Renal cortex interstitium (tissue), 11 donors: Measurements from ENCODE around the gene GUK1. TPM values are rescaled to one million over a fixed set of nuclear protein-coding genes. Genes with fewer than 3 reads are reported as not detected.

Experiments
- DNase-seq, 11 donors: peaks; one replicate each; pipeline ENCODE4 v3.0.0-alpha.2; 2013; ENCODE audit warnings: low read depth in 9 of 11, low spot score in 4 of 11; ENCODE audit errors: extremely low read depth in 1 of 11
- polyA plus RNA-seq, 3 donors: library from polyadenylated mRNA; unstranded; fragments of 120-200 nt; gene quantifications; one replicate each; pipeline ENCODE4 v1.2.1, GENCODE V29; 2013; ENCODE audit not compliant: insufficient read length in 3 of 3

GUK1 gene
- polyA plus RNA-seq, 3 donors, result 94.9 to 186 (median 154) TPM

DNA sequence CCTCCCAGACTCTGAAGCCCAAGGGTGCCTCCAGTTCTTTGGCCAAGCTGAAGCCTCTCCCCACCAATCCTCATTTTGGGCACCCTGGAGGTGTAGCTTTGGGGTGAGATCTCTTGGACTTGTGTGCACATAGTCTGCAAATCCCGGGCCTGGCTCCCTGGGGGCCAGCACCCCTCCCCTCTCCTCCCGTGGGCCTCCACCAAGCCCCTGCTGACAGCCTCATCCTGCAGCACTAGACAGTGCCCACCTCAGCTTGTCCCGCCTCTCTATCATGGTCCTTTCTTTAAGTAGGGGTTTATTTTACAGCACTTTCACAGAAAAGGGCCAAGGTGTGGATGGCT, 12.8 kb downstream of the GUK1 start:
- no peak for DNase-seq

DNA sequence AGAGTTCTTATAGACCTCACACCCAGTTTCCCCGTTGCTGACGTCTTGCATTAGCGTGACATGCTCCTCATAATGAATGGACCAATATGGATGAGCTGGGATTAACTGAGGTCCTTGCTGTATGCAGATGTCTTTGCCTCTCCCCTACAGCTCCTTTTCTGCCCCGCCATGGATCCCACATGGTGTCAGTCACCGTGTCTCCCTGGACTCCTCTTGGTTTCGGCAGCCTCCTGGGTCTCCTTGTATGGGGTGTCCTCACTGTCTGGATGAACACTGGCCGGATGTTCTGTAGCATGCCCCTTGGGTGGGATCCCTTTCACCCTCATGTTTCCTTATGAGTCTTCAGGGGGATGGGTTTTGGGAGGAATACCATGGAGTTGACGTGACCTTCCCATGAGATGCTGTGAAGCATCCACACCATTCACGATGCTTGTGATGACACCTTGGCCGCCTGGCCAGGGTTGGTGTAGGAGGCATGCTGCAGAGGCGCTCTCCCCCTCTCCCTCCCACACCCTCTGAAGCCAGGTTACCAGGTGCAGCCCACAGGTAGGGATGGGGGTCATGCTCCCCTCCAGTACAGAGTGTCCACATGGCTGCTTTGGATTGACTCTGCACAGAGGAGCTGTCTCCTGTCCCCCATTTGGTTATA, 14.1 kb downstream of the GUK1 start:
- no peak for DNase-seq

DNA sequence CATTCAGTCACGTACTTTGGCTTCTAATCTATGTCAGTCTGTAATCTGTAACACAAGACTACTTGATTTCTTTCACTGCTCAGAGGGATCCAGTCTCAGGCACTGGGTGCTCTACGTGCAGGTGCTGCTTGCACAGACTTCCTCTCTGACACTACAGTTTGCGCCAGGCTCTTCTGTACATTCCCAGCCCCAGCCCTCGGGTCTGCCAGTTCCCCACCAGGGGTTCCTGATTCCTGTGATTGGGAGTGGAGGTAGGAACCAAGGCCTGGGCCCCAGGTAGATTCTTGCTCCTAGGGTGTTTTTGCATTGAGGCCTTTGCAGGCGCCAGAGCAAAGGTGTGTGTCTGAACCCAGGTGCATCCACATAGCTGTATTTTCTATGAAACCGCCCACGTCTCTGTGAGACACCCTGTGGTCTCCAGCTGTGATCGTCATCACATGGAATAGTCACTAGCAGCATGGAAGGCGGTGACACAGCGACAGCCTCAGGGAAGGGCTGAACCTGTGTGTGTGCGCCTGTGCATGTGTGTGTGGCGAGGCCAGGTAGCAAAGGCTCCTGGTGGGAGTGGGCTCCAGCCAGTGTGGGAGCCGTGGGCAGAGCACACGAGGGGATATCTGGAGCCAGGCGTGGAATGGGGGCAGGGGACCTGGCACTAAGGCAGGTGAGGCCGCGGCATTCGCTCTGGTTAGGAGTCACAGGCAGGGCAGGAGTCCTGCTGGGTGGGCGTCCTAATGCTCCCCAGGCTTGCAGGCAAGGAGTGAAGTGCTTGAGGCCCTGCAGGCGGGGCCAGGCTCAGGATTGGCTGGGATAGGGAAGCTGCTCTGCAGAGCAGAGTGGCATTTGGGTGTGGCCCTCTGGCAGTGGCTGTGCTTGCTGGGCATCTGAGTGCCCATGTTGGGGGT, 14.8 kb downstream of the GUK1 start:
- no peak for DNase-seq

DNA sequence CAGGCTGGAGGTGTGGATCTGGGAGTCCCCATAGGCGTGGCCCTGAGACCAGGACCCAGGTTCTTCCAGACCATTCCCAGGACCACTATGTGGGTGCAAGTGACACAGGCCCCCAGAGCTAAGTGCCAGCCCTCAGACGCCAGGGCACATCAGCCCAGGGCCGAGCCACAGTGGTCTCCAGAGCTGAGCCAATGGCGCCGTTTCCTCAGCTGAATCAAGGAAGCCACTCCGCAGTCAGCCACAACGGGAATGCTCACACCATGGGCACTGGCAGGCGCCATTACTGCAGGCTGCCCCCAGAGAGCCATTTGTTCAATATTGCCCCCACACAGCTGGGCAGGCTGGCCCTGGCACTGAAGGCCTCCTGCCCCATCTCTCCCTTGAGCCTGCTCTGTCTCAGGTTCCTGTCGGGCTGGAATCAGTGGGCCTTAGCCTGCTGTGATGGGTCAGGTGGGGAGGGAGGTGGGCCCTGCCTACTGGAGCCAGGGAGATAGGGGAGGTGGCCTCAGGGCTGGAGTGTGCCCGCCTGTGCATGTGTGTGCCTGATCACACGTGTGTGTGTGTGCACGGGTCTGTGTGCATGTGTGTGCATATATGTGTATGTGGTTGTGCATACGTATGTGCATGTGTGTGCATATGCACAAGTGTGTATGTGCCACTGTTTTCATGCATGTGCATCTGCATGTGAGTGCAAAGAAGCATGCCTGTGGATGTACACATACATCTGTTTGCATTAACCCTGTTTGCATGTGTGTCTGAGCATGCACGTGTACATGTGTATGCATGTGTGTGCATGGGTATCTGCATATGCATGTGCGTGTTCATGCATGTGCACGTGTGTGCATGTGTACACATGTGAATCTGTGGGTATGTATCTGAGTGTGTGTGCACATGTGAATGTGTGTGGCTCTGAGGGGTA, 15.8 kb downstream of the GUK1 start:
- DNase-seq, result no peak

DNA sequence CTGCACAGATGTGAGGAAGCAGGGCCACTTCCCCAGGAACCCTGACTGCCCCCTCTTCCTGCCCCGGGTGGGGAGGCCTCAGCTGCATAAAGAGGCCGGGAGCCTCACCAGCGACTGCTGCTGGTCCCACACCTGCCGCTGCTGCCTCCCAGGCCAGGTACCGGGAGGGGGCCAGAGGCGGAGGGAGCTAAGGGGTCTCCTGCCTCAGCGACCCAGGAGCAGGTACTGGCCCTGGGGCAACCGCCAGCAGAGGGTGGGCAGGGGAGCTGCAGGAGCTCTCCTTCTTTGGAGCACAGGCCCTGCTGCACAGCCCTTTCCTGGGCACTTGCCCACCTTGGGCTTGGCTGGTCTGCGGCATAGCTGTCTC, 16.4 kb downstream of the GUK1 start:
- DNase-seq, result no peak

DNA sequence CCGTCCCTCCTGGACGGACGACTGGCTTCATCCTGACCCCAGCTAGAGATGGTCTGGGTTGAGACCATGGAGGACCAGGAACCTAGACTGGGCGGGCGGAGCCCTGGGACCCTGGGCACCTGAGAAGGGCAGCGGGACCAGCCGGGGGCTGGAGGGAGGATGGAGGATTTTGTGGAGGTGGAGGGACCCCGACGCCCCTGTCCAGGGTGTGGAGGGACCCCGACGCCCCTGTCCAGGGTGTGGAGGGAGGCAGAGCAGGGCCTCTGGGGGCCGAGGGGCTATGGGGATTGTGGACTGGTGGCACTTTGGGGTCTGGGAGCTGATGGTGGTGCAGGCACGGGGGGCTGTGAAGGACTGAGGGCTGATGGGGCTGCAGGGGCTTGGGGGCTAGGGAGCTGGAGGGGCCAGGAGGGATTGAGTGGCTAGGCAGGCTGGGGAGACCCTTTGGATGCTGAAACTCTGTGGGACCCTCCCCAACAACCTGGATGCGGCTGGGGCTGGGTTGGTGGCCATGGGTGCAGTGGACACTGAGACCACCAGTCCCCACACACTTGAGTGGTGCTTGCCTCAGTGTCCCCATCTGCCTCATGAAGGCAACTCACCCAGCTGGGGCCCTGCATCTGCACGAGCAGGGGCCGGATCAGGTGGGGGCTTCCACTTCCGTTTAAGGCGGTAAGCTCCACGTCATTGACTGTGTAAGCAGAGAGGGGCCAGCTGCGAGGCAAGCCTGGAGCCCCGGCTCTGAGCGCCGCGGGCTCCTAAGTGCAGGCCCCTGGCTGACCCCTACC, 17.1 kb downstream of the GUK1 start:
- DNase-seq, result no peak

DNA sequence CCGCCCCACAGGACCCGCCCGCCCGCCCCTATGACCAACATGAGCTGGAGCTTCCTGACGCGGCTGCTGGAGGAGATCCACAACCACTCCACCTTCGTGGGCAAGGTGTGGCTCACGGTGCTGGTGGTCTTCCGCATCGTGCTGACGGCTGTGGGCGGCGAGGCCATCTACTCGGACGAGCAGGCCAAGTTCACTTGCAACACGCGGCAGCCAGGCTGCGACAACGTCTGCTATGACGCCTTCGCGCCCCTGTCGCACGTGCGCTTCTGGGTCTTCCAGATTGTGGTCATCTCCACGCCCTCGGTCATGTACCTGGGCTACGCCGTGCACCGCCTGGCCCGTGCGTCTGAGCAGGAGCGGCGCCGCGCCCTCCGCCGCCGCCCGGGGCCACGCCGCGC, 17.6 kb downstream of the GUK1 start:
- no peak for DNase-seq

DNA sequence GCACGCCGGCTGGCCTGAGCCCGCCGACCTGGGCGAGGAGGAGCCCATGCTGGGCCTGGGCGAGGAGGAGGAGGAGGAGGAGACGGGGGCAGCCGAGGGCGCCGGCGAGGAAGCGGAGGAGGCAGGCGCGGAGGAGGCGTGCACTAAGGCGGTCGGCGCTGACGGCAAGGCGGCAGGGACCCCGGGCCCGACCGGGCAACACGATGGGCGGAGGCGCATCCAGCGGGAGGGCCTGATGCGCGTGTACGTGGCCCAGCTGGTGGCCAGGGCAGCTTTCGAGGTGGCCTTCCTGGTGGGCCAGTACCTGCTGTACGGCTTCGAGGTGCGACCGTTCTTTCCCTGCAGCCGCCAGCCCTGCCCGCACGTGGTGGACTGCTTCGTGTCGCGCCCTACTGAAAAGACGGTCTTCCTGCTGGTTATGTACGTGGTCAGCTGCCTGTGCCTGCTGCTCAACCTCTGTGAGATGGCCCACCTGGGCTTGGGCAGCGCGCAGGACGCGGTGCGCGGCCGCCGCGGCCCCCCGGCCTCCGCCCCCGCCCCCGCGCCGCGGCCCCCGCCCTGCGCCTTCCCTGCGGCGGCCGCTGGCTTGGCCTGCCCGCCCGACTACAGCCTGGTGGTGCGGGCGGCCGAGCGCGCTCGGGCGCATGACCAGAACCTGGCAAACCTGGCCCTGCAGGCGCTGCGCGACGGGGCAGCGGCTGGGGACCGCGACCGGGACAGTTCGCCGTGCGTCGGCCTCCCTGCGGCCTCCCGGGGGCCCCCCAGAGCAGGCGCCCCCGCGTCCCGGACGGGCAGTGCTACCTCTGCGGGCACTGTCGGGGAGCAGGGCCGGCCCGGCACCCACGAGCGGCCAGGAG, 18.3 kb downstream of the GUK1 start:
- no peak for DNase-seq

DNA sequence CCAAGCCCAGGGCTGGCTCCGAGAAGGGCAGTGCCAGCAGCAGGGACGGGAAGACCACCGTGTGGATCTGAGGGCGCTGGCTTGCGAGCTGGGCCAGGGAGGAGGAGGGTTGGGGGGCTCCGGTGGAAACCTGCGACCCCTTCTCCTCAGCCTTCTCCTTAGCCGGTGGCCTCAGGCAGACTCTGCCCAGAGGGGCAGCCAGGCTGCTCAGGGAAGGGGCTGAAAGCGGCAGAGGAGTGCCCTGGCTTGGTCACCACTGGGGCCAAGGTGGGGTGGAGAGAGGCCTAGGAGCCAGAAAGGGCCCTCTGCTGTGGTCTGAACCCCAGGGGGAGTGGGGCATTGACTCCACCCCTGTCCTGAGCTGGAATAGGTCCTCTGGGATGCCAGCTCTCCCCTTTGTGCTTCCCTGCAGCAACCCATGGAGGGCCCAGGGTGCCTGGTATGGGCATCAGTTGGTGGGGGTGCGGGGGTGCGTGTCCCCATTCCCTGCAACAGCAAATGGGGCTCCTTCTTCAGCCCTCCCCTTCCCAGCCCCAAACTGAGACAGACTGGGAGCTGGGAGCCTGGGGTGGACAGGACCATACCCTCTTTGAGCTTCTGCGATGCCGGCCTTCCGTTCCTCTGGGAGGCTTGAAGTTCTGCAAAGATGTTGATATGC, 19.1 kb downstream of the GUK1 start:
- no peak for DNase-seq

DNA sequence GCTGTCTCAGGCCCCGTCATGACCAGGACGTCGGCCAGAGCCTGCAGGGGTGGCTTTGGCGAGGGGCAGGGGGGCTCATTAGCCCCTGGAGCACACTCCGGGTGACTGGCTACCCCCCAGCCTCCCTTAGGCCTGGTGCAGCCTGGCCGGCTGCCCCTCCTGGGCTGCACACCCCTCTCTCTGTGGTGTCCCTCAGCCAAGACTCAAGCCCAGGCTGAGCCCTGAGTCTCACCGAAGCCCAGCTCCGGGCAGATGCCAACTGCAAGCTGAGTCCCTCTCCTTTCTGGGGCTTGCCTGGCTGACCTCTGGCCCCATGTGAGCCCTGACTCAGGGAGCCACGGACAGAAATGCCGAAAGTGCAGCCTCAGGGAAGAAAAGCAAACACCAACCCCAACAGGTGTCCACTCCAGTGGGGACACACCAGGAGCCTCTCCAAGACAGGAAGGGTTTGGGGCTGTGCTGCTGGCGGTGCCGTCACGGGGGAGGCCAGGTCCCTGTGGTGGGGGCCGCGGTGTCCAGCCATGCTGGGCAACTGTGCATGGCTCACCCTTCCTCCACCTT, 20.2 kb downstream of the GUK1 start:
- no peak for DNase-seq

DNA sequence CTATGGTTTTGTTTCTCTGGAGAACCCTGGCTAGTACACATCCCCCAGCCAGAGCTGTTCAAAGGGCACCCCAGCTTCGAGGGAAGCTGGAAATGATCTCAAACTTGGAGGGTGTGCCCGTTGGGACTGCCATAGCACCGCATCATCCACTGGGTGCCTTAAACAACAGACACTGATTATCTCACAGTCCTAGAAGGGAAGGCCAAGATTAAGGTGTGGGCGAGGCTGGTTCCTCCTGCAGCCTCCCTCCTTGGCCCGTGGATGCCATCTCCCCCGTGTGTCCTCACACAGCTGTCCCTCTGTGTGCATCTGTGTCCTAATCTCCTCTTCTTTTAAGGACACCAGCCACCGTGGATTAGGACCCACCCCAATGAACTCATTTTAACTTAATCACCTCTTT, 21.3 kb downstream of the GUK1 start:
- no peak for DNase-seq

DNA sequence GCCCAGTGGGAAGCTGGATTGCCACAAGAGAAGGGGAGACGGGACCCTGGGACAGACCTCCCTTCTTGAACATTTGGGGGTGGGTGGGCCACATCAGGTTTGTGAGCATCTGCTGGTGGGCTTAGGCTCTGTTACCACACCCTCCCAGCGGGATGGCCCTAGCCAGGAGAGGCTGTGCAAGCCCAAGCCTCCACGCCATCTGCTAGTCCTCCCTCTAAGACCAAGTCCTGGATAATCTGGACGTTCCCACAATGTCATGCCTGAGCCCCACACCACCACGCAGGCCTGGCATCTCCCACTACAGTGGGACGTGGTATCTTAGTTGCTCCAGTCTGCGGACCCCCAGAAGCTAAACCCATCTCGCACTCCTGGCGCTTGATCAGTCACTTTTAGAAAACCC, 21.8 kb downstream of the GUK1 start:
- DNase-seq, result no peak

DNA sequence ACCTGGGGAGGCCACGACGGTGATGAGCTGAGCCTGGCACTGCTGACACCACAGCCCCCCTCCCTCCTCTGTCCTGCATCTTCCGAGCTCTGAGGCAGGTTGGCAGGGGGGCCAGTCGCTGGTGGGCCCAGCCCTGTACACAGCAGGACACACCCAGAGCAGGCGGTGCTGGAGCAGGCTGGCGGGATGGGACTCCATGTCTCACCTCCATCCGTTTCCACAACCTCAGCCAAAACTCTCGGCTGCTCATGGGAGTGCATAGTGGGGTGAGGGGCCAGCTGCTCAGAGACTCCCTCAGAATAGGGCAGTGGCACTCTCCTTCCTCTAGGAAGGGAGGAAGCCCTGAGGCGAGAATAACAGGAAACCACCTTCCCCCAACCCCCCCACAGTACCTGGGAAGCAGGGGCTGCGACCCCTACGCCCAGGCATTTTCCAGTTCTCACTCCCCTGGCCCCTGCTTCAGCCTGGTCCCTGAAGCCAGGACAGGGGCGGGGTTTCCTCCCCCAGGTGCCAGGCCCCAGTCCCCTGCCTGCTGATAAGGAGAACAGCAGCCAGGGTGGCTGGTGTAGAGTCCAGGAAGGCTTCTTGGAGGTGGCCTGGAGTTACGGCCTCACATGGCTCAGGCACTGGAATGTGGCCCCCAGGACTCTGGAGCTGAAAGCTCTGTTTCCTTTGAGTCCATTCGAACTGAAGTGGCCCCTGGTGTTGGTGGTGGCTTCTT, 22.4 kb downstream of the GUK1 start:
- DNase-seq, result no peak

DNA sequence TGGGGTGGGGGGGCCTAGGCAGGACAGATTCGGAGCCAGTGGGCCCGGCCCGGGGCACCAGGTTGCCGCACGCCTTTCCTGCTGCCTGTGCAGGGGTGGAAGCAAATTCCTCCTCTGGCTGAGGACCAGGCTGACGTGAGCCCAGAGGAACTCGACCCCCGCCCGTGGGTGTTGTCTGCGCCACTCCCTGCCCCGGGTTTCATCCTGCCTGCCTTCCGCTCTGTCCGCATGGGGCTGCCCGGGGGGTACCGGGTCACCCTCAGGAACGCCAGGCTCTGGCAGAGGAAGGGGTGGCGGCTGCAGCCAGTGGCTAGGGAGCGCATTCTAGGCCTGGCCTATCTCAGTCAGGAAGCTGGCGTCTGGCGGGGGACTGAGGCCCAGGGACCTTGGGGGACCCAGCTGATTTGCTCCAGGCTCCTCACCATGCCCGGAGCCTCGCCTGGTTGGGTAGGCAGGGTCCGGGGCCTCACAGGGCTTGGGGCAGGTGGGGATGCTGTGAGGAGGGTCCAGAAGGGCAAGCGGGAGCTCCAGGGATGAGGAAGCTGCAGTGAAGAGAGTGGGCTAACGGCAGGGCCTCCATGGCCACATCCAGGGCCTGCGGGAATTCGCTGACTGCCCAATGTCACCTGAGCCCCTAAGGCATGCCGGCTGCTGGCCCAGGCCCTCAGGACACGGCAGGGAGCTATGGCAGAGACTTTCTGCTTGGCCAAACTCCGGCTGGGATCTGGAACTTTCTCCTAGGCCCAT, 23.1 kb downstream of the GUK1 start:
- DNase-seq, result no peak

DNA sequence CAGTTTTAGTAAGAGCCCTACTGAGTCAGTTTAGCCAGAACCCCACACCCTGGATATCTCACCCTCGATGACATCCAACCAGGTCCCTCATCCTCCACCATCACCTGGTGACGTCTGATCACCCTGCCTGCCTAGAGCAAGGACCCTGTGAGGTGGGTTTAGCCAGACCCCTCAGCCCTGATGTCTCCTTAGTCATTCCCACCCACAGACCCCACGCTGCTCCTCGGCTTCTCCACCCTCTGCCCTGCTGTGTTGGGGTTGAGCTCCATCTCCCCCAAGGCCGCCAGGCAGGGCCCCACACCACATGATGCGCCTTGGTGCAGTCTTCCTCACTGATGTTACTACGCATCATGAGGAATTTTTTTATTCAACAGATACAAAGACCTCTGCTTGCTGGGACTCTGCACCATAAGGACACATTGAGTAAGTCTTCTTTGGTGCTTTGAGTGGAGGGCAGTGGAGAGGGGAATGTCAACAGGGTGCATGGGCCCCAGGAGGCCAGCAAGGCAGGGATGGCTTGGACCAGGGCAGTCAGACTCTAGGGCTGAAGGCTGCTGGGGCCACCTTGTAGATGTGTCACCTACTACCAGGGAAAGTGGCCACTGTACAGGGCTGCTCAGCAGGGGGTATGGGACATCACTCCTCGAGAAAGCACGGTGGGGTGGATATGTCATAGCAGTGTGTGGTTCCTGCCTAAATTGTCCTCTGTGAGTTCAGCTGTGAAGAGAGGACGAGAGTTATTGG, 23.9 kb downstream of the GUK1 start:
- DNase-seq, result no peak
